AG08395 (cell line): ENCODE measurements around the gene DOK7.
"Not testable (repeated sequence)": the region's sequence is repeated elsewhere in the genome, so short reads cannot be mapped to it uniquely, and the experiment has no call there.

Experiments used
- DNase-seq: peaks from one replicate; pipeline ENCODE4 v3.0.0; 2012; ENCODE audit warnings: mixed read lengths, low spot score

The DOK7 gene

GRCh38 chr4:3442959-3443749 lies 20.0 kb upstream of the DOK7 start:
- peak; percentile 77 for DNase-seq

- no peak for DNase-seq
Observed at GRCh38 chr4:3443750-3444309, 19.3 kb upstream of the DOK7 start.

GRCh38 chr4:3444351-3445110 lies 18.6 kb upstream of the DOK7 start:
- no peak for DNase-seq

GRCh38 chr4:3445111-3445820 lies 17.8 kb upstream of the DOK7 start:
- DNase-seq: no peak

GRCh38 chr4:3445829-3446545 lies 17.1 kb upstream of the DOK7 start:
- DNase-seq: no peak

GRCh38 chr4:3446631-3447320 lies 16.3 kb upstream of the DOK7 start:
- DNase-seq: no peak

DNA sequence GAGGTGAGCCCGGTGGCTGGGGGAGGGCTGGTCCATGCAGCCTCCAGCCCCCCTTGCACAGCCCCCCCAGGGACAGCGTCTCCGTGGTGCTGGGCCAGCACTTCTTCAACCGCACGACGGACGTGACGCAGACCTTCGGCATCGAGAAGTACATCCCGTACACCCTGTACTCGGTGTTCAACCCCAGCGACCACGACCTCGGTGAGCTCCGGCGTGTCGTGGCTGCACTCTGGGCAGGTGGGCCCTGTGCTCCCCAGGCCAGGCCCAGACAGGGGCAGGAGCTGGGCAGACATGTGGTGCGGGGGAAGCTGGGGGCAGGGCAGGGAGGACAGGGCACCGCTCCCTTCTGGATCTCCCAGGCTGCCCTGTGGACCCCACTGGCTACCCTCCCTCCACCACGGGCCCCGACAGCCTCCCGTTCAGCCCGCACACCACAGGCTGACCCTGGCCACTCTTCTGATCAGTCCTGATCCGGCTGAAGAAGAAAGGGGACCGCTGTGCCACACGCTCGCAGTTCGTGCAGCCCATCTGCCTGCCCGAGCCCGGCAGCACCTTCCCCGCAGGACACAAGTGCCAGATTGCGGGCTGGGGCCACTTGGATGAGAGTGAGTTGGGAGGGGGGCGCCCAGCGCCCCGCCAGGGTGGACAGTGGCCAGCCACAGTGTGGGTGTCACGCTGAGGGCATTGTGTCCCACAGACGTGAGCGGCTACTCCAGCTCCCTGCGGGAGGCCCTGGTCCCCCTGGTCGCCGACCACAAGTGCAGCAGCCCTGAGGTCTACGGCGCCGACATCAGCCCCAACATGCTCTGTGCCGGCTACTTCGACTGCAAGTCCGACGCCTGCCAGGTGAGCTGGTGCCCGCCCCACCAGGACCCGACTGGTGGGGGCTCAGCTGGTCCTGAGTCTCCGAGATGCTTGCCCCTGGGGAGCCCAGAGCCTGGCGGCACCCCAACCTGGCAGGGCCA lies 15.4 kb upstream of the DOK7 start:
- DNase-seq: no peak

DNA sequence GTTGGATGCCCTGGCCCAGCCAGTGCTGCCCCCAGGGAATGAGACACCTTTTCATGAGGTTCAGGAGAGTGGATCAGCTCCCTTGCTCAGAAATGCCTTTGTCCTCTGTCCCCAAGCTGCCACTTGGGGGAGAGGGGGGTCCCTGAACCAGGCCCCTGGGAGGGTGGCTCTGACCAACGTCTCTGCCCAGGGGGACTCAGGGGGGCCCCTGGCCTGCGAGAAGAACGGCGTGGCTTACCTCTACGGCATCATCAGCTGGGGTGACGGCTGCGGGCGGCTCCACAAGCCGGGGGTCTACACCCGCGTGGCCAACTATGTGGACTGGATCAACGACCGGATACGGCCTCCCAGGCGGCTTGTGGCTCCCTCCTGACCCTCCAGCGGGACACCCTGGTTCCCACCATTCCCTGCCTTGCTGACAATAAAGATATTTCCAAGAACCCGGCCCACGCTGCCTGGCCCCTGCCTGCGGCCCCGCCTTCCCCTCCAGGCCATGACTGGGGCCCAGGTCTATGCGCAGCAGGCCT lies 14.0 kb upstream of the DOK7 start:
- DNase-seq: no peak

- no peak for DNase-seq
Observed at GRCh38 chr4:3449574-3450534, 13.3 kb upstream of the DOK7 start.

GRCh38 chr4:3450643-3451042 lies 12.5 kb upstream of the DOK7 start:
- DNase-seq: no peak

- DNase-seq: peak; percentile 79
Observed at GRCh38 chr4:3451956-3452355, 11.2 kb upstream of the DOK7 start.

GRCh38 chr4:3452376-3452775 lies 10.7 kb upstream of the DOK7 start:
- no peak for DNase-seq

DNA sequence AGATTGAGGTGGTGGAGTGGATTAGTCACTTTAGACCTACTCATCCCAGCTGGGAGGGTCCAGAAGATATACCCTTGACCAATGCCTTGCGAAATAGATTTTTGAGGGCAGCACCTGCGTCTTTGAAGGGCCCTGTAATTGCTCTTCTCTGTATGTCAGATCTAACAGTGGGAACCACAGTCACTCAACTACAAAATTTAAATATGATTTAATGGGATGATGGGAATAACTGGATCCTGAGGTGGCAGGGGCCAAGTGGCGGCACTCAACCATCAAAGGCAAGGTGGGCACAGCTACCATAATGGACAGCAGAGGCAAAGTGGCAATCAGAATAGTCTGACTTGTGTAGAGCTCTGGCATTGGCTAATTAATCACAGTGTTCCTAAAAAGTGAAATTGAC lies 7.5 kb upstream of the DOK7 start:
- DNase-seq: not testable (repeated sequence)

DNA sequence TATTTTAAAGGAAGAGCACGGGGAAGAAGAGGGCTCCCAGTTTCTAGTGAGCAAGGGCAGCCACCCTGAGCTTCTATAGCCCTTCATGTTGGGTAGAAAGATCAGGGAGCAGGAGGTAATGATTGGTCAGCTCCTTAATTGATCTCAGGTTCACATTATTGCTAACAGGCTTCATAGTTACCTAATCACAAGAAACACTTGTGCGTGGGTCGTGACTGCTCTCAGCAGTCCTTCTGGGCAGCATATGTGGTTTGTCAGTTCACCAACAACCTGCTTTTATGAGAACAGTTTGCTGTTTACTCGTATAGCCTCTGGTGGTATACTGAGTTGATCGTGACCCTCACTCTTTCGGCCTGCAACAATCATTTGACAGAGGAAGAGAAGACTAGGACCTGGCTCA lies 4.7 kb upstream of the DOK7 start:
- DNase-seq: no peak

GRCh38 chr4:3459156-3459555 lies 4.0 kb upstream of the DOK7 start:
- not testable (repeated sequence) for DNase-seq

GRCh38 chr4:3460926-3461325 lies 2.2 kb upstream of the DOK7 start:
- DNase-seq: no peak

GRCh38 chr4:3461515-3462291 lies 1.4 kb upstream of the DOK7 start:
- no peak for DNase-seq

DNA sequence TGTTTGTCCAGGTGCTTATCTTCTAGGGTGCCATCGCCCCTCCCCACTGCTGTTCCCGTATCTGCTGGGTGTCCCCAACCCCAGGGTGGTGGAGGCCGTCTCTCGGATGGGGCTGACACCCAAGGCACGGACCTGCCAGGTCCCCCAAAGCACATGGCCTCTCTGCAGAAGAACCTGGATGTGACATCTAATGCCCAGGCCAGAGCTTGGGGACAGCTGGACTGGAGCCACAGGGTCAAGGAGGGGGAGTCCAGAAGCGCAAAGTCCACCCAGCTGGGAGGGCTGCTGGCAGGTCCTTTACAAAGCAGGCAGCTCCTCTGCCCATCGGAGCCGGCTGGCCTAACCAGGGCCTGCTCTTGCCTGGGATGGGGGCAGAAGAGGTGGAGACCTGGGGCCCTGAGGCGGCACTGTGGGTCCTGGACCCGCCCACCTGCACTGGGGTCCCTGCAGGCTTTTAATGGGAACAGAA lies 751 bp upstream of the DOK7 start:
- no peak for DNase-seq
